NCI-H1092 treated with DMSO at 0.1 percent for 48 hours (cell line): ENCODE measurements around the gene AKR1C8.
"Not testable (repeated sequence)": the region's sequence is repeated elsewhere in the genome, so short reads cannot be mapped to it uniquely, and the experiment has no call there.

Experiments
- DNase-seq: peaks from one replicate; lab custom pipeline; 2025; lab: John Stamatoyannopoulos, UW

The AKR1C8 gene

DNA sequence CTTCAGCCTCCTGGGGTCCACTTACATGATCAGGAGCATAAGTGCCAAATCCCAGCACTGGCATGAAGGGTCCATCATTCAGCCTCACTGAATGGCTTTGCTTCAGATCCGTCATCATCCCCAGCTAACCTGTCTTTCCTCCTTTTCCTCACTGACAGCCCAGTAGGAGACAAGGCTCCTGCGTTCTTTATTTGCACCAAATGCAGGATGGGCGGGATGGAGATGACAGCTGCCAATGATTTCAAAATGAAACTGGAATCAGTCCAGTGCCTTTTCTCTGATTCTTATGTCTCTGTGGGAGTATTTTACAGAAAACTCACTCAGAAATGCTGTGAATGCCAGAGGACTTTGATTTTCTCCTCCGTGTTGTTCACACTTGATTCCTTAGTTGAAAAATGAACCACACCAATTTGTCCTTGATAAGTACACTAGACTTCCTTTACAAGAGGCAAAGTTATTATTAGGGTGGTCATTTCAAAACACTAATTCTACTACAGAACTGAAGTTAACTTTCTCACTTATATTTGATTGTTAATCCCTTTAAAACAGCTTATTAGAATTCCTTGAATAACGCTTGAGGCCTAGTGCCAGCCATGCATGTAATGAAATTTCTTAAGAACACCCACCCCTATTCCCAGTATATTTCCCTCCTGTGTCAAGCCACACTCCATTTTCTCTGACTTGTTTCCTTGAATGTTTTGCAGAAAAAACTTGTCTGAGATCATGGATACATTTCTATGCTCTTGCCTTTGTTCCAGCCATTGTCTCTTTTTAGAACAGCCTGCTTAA, at the start of gene AKR1C8:
TSS of gene AKR1C8 (minus strand) at position 164 of the 789 bp plus-strand sequence. CDS start at position 118, 46 bp downstream.
- DNase-seq, result no peak

DNA sequence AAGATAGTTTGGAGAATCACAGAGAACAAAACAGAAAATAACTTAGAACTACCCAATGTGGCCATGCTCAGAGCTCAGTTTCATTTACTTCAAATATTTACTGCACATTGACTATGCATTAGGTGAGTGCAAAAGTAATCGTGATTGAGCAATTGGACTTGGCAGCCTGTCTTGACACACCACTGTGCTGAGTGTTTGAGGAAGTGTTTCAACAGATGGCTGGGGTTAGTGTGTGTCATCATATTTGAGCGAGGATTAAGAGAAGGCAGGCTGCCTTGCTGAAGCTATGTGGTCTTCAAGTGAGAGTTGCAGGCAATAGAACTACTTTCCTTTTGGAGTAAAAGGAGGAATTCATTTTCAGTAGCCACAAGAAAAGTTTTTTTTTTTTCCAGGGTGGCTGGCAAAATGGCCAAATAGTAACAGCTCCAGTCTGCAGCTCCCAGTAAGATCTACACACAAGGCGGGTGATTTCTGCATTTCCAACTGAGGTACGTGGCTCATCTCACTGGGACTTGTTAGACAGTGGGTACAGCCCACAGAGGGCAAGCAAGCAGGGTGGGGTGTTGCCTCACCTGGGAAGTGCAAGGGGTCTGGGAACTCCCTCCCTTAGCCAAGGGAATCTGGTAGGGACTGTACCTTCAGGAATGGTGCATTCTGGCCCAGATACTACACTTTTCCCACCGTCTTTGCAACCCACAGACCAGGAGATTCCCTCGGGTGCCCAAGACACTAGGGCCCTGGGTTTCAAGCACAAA, 49.3 kb upstream of the AKR1C8 start:
- DNase-seq, result no peak

DNA sequence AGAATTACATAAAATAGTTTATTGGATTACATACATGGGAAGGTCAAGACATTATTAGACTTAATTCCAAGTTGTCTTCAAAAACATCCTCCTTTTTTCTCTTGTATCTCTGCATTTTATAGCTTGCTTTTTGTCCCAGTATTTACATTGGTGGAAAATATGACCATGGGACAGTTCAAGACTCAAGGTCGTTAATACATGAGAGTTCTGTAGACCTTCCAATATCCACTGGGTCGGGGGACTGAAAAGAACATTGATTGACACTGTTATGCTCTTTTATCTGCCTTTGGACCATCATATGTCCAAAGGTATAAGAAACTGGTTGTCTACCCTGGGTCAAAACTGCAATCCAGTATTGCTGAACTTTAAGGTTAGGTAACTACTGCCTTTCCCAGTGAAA, 48.4 kb upstream of the AKR1C8 start:
- no peak for DNase-seq

DNA sequence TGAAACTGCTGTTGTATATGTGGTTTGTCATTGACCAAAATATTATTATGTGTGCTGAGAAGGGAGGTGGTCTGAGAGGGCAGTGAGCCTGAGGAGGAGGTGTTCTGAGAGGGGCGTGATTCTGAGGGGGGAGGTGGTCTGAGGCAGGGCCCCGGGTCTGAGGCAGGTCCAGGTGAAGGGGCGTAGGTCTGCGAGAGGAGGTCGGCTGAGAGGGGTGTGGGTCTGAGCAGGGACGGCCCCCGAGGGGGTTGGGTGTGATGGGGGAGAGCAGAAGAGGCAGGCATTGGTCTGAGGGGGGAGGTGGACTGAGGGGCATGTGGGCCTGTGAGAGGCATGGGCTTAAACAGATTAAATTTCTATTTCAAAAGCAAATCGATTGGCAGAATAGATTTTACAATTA, 44.1 kb upstream of the AKR1C8 start:
- no peak for DNase-seq

DNA sequence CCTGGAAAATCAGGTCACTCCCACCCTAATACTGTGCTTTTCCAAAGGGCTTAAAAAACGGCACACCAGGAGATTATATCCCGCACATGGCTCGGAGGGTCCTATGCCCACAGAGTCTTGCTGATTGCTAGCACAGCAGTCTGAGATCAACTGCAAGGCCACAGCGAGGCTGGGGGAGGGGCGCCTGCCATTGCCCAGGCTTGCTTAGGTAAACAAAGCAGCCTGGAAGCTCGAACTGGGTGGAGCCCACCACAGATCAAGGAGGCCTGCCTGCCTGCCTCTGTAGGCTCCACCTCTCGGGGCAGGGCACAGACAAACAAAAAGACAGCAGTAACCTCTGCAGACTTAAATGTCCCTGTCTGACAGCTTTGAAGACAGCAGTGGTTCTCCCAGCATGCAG, 38.0 kb upstream of the AKR1C8 start:
- not testable (repeated sequence) for DNase-seq

DNA sequence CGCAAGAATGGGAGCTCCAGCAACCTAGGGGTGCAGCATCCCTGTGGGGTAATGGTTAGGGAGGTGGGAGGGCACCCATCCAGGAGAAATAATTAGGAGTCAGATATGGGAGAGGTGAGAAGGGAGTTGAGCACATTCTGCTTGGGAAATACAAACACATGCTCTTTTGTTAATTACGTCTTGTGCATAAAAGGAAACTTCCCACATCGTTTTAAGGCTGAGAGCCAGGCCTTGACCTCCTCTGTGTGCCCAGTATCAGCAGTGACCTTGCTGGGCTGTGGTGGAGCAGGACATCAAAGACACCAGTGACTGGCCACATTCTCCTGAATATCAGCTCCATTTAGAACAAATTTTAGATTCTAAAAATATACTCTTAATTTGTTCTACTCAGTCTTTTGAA, 34.3 kb upstream of the AKR1C8 start:
- no peak for DNase-seq

DNA sequence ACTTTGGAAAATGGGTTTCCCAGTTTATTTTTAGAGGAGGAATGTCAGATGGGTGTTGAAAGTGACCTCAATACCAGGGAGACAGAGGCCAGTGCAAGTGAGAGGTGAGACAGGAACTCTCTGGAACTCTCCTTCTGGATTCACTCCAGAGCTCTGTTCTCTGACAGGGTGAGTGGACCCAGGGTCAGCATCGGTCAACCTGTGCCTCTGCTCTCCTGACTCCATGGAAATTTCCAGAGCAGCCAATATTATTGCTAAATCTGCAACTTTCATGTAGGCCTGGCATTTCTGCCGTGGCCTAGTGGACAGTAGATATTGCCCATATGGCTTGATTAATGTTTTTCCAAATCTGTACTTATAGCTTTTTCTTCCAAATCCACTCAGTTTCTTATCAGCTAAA, 31.9 kb upstream of the AKR1C8 start:
- DNase-seq, result no peak

DNA sequence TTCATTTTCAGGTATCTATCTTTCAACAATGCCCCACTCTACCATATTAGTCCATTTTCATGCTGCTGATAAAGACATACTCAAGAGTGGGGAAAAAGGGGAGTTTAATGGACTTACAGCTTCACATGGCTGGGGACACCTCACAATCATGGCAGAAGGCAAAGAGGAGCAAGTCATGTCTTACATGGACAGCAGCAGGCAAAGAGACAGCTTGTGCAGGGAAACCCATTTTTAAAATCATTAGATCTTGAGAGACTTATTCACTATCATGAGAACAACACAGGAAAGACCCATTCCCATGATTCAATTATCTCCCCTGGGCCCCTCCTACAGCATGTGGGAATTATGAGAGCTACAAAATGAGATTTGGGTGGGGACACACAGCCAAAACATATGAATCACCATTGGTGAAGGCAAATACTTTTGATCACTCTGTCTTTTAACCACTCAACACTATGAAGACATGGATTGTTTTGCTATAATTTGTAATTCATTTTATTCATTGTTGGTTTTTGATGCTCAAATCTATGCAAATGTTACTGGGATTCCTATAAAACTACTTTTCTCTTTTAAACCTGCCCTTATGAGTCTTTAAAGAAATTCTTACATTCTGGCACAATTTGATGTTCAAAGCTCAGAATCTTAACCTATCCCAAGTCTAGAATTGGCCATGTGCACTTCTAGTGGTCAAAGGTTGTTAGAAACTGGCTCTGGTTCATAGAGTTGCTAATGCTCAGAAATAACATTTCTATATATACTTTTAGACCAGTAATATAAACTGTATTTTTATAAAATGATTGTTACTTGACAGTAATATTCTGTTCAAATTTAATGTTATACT, 27.0 kb upstream of the AKR1C8 start:
- no peak for DNase-seq

DNA sequence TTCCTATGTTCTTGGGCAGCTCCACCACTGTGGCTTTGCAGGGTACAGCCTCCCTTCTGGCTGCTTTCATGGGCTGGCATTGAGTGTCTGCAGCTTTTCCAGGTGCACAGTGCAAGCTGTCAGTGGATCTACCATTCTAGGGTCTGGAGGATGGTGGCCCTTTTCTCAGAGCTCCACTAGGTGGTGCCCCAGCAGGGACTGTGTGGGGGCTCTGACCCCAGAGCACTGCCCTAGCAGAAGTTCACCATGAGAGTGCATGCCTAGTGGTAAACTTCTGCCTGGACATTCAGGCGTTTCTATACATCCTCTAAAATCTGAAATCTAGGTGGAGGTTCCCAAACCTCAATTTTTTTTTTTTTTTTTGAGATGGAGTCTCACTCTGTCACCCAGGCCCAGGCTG, 25.3 kb upstream of the AKR1C8 start:
- DNase-seq, result not testable (repeated sequence)

DNA sequence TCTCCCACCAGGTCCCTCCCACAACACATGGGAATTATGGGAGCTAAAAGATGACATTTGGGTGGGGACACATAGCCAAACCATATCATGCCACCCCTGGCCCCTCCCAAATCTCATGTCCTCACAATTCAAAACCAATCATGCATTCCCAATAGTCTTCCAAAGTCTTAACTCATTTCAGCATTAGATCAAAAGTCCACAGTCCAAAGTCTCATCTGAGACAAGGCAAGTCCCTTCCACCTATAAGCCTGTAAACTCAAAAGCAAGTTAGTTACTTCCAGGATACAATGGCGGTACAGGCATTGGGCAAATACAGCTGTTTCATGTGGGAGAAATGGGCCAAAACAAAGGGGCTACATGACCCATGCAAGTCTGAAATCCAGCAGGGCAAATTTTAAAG, 24.8 kb upstream of the AKR1C8 start:
- DNase-seq, result not testable (repeated sequence)

DNA sequence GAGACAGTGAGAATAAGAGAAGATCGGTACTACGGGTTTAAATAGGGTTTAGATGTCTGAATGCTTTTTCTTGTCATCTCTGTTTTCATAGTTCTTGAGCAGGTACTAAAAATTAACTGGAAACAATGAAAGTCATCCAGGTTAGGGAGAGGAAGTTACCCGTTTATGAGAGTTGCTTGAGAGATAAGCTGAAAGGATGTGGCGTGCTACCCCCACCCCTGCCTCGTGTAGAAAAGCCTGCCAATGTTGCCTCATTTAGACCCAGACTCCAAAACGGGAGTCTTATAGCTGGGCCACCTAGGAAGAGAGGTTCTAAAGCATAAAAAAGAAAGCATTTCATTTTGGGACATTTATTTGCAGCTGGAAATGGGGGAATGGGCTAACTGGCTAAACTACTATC, 21.8 kb upstream of the AKR1C8 start:
- DNase-seq, result no peak

DNA sequence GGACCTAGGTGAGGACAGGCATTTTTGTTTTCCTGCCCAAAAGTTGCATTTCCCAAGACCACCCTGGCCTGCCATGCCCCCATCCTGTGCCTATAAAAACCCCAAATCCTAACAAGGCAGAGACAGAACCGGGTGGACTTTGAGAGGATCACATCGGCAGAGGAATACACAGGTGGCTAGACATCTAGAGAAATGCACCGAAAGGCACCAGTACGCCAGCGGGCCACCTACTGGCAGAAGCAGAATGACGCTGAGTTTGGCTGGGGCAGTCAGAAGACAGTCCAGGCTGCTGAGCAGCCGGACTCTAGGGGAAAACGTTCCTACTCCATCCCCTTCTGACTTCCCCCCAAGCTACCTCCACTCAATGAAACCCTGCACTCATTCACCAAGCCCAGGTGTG, 14.4 kb upstream of the AKR1C8 start:
- no peak for DNase-seq

DNA sequence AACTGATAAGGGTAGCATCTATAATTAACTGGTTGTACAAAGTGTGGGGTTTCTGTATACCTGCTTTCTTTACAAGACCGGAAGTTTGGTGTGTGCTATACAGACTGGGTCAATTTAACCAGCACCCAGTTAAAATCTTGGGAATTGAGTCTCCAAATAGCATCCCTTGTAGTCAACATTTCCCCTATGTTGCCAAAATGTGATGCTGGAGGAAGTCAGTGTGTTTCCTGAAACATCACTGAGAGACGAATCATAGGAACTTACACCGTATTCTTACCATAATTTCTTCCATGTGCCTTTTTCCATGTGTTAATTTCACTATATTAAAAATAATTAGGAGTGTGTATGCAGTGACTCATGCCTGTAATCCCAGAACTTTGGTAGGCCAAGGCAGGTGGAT, 13.4 kb upstream of the AKR1C8 start:
- DNase-seq, result no peak

DNA sequence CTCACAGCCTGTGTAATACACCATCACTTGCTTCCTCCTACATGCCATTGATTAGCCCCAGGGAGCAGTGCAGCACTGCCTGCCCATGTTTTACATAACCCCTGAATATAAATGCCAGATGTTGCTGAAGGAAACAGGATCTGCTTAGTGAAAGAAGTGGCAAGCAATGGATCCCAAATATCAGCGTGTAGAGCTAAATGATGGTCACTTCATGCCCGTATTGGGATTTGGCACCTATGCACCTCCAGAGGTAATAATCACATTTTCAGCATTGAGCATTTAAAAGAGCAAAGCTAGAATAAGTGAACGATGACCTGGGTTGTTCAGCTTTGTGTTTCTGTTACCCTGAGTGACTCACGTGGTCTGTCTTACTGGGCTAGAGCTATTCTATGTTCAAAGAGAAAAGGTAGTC, 11.8 kb upstream of the AKR1C8 start, which contains the start of gene AKR1C4:
TSS of gene AKR1C4 (plus strand) at position 136 of the 412 bp plus-strand sequence. CDS start at position 167, 31 bp downstream.
- DNase-seq, result no peak

DNA sequence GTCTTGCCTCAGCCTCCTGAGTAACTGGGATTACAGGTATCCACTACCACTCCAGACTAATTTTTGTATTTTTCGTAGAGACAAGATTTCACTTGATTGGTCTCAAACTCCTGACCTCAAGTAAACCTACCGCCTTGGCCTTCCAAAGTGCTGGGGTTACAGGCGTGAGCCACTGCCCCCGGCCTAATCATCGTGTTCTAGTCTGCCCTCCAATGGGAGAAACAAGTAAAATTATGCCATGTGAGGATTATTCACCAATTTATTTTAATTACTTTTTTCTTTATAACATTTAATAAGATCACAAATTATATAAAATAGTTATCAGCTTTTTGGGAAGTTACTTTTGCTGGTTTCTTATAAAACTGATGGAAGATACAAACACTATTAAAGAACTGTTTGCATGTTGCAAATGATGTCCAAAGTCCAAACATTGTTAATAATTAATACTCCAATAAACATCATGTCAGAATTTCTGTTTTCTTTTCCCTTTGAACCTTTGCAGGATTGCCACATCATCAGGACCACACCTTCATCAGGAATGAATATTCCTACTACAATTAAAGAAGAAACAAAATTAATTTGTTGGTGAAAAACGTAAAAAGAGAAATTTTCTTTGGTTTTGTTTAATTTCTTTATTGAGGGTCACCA, 10.9 kb upstream of the AKR1C8 start:
- no peak for DNase-seq

DNA sequence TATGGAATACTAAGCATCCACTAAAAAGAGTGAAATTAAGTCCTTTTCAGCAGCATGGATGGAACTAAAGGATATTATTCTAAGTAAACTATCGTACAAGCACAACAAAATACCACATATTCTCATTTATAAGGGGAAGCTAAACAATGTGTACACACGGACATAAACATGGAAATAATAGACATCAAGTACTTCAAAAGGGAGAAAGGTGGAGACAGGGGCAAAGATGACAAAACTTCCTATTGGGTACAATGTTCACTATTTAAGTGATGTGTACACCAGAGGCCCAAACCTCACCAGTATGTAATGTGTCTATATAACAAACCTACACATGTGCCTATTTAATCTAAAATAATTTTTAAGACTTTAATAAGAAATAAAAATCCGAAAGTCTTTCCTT, 9.5 kb upstream of the AKR1C8 start:
- no peak for DNase-seq

DNA sequence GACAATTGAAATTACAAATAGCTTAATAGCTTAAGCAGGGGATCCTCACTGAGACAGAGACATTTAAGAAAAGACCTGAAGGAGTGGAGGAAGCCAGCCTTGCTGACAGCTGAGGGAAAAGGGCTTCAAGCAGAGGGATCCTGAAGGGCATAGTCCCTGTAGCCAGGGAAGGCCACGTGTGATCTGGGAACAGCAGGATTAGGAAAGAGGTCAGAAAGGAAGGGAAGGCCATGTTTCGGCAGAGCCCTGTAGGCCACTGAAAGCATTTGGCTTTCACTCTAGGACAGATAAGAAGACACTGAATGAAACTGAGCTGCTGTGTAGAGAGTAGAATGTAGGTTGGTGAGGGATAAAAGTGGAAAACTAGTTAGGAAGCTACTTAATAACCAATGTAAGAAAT, 3.4 kb upstream of the AKR1C8 start:
- no peak for DNase-seq

DNA sequence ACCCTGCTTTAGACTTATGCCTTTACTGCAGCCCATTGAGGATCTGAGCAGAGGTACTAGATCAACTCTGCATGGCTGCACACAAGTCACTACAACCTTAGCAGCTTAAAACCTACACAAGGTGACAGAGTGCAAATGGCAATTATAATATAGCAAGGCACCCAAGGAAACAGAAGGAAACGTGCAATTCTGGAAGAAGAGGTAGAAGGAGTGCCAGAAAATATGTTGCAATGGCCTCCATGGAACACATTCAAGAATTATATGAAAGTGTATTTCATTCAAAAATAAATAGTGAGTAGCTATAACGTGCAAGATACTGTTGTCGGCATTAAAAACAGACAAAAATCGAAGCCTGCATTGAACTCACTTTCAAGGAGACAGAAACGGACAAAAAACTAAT, 2.9 kb upstream of the AKR1C8 start:
- no peak for DNase-seq

DNA sequence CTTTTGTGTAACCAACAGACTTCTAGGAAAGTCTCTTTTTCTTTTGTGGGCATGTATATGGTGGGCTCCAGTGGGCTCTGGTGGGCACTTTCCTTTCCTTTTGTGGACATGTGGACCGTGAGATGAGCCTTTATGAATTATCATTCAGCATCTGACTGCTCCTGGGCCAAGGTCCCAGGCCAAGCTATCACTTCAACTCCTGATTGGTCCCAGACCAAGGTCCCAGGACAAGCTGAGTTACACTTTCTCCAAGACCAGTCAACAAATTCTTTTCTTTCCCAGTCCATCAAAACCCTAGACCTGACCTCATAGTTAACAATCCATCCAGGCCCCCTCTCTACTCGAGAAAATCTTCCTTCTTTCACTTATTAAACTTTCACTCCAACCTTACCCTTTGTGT, 1.0 kb downstream of the AKR1C8 start:
- no peak for DNase-seq

DNA sequence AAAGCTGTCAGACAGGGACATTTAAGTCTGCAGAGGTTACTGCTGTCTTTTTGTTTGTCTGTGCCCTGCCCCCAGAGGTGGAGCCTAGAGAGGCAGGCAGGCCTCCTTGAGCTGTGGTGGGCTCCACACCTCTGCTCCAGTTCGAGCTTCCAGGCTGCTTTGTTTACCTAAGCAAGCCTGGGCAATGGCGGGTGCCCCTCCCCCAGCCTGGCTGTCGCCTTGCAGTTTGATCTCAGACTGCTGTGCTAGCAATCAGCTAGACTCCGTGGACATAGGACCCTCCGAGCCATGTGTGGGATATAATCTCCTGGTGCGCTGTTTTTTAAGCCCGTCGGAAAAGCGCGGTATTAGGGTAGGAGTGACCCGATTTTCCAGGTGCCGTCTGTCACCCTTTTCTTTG, 4.4 kb downstream of the AKR1C8 start:
- not testable (repeated sequence) for DNase-seq

DNA sequence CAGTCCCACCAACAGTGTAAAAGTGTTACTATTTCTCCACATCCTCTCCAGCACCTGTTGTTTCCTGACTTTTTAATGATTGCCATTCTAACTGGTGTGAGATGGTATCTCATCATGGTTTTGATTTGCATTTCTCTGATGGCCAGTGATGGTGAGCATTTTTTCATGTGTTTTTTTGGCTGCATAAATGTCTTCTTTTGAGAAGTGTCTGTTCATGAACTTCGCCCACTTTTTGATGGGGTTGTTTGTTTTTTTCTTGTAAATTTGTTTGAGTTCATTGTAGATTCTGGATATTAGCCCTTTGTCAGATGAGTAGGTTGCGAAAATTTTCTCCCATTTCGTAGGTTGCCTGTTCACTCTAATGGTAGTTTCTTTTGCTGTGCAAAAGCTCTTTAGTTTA, 9.4 kb downstream of the AKR1C8 start:
- not testable (repeated sequence) for DNase-seq

DNA sequence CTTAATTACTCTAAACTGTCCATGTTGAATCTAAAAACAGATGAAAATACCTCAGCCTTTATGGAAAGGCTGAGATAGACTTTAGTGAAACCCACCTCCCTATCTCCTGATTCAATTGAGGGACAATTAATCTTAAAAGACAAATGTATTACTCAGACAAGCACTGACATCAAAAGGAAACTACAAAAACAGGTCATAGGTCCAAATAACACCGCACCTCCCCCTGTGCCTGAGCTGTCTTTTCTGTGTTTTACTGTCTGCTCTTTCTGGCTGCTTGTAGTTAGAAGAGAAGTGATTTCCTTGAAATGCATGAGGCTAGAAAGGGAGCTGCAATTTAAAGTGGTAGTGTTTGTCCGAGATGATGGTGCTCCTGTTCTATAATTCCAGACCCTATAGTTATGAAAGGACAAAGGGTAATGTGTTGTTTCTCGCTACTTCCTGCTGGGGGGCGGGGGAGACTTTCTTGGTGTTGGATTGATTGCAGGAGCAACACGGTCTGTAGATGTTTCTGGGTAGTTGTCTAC, 16.0 kb downstream of the AKR1C8 start:
- no peak for DNase-seq
